GM23338 (cell line): ENCODE results near the gene NME3. TPM values are rescaled to one million over a fixed set of nuclear protein-coding genes. Genes with fewer than 3 reads are reported as not detected.

Source experiments
- ATAC-seq: fragments of 200-7000 bp; cut with Tn5 transposase; 3 replicates; pipeline ENCODE4 v1.9.1; 2020
- DNase-seq: peaks from one replicate; pipeline ENCODE4 v3.0.0-alpha.2; 2015; ENCODE audit warnings: low spot score
- H2AFZ ChIP-seq: fragments of 200-600 bp; sonication (generic); 2 replicates; pipeline ENCODE4 v1.8.0; 2016; ENCODE audit warnings: antibody characterized with exemption, mild to moderate bottlenecking, moderate library complexity
- H3F3A ChIP-seq: fragments of 200-600 bp; sonication (generic); replicated peaks from 2 replicates; pipeline ENCODE4 v1.8.0; 2017; ENCODE audit warnings: antibody characterized with exemption, mixed run types, low read depth
- H3K27ac ChIP-seq: fragments of 200-600 bp; sonication (generic); 2 replicates; pipeline ENCODE4 v1.6.1; 2016; ENCODE audit warnings: low read depth
- H3K27me3 ChIP-seq: fragments of 200-600 bp; sonication (generic); 2 replicates; pipeline ENCODE4 v1.8.0; 2016; ENCODE audit warnings: mild to moderate bottlenecking, mixed run types, moderate library complexity; ENCODE audit not compliant: insufficient read depth
- H3K36me3 ChIP-seq: fragments of 200-600 bp; sonication (generic); 2 replicates; pipeline ENCODE4 v1.8.0; 2016; ENCODE audit warnings: mild to moderate bottlenecking; ENCODE audit not compliant: insufficient read depth
- H3K4me1 ChIP-seq: fragments of 200-600 bp; sonication (generic); 2 replicates; pipeline ENCODE4 v1.8.0; 2016; ENCODE audit warnings: mild to moderate bottlenecking, moderate library complexity; ENCODE audit not compliant: insufficient read depth
- H3K4me2 ChIP-seq: fragments of 200-600 bp; sonication (generic); 2 replicates; pipeline ENCODE4 v1.7.1; 2017; ENCODE audit warnings: mixed run types
- H3K4me3 ChIP-seq: fragments of 200-600 bp; sonication (generic); 2 replicates; pipeline ENCODE4 v1.6.1; 2016; ENCODE audit warnings: mixed run types
- H3K79me2 ChIP-seq: fragments of 200-600 bp; sonication (generic); replicated peaks from 2 replicates; pipeline ENCODE4 v1.8.0; 2017; ENCODE audit warnings: mild to moderate bottlenecking; ENCODE audit not compliant: insufficient read depth
- H3K9me2 ChIP-seq: fragments of 200-600 bp; sonication (generic); 2 replicates; pipeline ENCODE4 v1.8.0; 2017; ENCODE audit not compliant: insufficient read depth
- H4K20me1 ChIP-seq: fragments of 200-600 bp; sonication (generic); replicated peaks from 2 replicates; pipeline ENCODE4 v1.8.0; 2017; ENCODE audit warnings: mild to moderate bottlenecking; ENCODE audit not compliant: insufficient read depth
- H3K27ac Mint-ChIP-seq: 2 replicates; pipeline ENCODE4 v1.8.0; 2020; ENCODE audit warnings: inconsistent platforms, mild to moderate bottlenecking, moderate library complexity, mixed read lengths
- H3K27me3 Mint-ChIP-seq: 3 replicates; pipeline ENCODE4 v1.8.0; 2022; ENCODE audit warnings: low read depth, mild to moderate bottlenecking, moderate library complexity, mixed read lengths, inconsistent platforms; ENCODE audit not compliant: insufficient read depth, poor library complexity
- H3K36me3 Mint-ChIP-seq: 3 replicates; pipeline ENCODE4 v1.8.0; 2021; ENCODE audit warnings: low read depth, mild to moderate bottlenecking, inconsistent platforms, moderate library complexity, mixed read lengths
- H3K4me1 Mint-ChIP-seq: 3 replicates; pipeline ENCODE4 v1.8.0; 2020; ENCODE audit warnings: mild to moderate bottlenecking, inconsistent platforms, mixed read lengths
- H3K4me3 Mint-ChIP-seq: 3 replicates; pipeline ENCODE4 v1.8.0; 2021; ENCODE audit warnings: moderate library complexity, mild to moderate bottlenecking, inconsistent platforms, mixed read lengths
- H3K9me3 Mint-ChIP-seq: 3 replicates; pipeline ENCODE4 v1.8.0; 2020; ENCODE audit warnings: moderate library complexity, mild to moderate bottlenecking, inconsistent platforms, mixed read lengths
- JUNB ChIP-seq: IDR thresholded peaks from one replicate; pipeline ENCODE4 v1.6.1; 2016; ENCODE audit warnings: antibody characterized with exemption; ENCODE audit not compliant: unreplicated experiment
- ZNF331 ChIP-seq: fragments of 250-450 bp; sonication (Bioruptor Pico); IDR thresholded peaks from 2 replicates; pipeline ENCODE4 v1.5.0; 2020; ENCODE audit warnings: low read depth, mild to moderate bottlenecking, moderate library complexity
- polyA plus RNA-seq: library from polyadenylated mRNA; unstranded; fragments of >200 nt; fragmentation: Nextera tagmentation; extraction: Ambion mirVana; gene quantifications from 2 replicates; pipeline ENCODE4 v1.2.1, GENCODE V29; 2016
- total RNA-seq: library from RNA; depleted of rRNA; stranded (reverse); fragments of >200 nt; shearing (Covaris generic); gene quantifications from 2 replicates; pipeline ENCODE4 v1.2.3, GENCODE V29; 2014
- TF ChIP-seq, protein P1 (sequence below): fragments of 250-450 bp; sonication (Bioruptor Pico); IDR thresholded peaks from 2 replicates; pipeline ENCODE4 v1.5.0; 2020; ENCODE audit warnings: mild to moderate bottlenecking, moderate library complexity
- TF ChIP-seq, protein P2 (sequence below): IDR thresholded peaks from 2 replicates; pipeline ENCODE4 v1.6.1; 2016; ENCODE audit warnings: antibody characterized with exemption
- TF ChIP-seq, protein P3 (sequence below), 2 experiments: fragments of 200-600 bp in 1 of 2; sonication (generic) in 1 of 2; conservative IDR thresholded peaks; 2 replicates each; pipeline versions ENCODE4 v1.5.1 to v1.6.1; 2016 to 2017; ENCODE audit warnings: antibody characterized with exemption in 2 of 2, low read depth in 2 of 2, mild to moderate bottlenecking in 2 of 2, moderate library complexity in 1 of 2

The NME3 gene
- total and polyA plus RNA-seq, 2 experiments from 2014 or later: 95.3 to 130 TPM

DNA sequence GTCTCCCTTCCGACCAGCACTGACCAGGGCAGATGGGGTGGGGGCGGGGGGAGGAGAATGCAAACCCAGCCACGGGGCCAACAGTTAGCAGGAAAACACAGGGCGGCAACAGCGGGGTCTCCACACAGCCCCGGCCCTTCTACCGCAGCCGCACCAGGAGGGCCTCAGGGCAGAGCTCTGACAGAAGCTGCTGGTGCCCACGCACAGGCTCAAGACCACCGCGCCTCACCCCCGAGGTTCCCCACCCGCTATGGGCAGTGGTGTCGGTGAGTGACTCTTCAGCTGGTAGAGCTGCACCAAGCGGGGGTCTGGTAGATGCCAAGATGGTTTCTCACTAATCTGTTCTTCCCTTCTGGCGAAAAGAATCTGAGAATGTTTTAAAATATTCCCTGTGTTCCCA lies 39.2 kb upstream of the NME3 start:
- Mint-ChIP-seq H3K9me3 (peaks cover 8% of the 10 kb centered on the region; the same call in 2 of the 3 replicates), H3K4me1 (no peaks in the 10 kb centered on the region), H3K36me3 (peaks cover 30% of the 10 kb centered on the region), H3K27ac (no peak overlapping the region), H3K4me3 (no peak overlapping the region), H3K27me3 (peaks cover 4% of the 10 kb centered on the region)
- DNase-seq (no peak), ATAC-seq (no peak)
- Histone ChIP-seq H3K36me3 (no peaks in the 10 kb centered on the region), H3K27ac (no peak overlapping the region), H3K79me2 (no peaks in the 10 kb centered on the region; the same call in 1 of the 2 replicates), H2AFZ (no peak overlapping the region), H3K4me3 (no peak overlapping the region), H3K9me2 (no peaks in the 10 kb centered on the region), H4K20me1 (no peaks in the 10 kb centered on the region; the same call in 1 of the 2 replicates), H3K4me2 (no peak overlapping the region), H3K27me3 (no peaks in the 10 kb centered on the region), H3K4me1 (no peaks in the 10 kb centered on the region), H3F3A (no peaks in the 10 kb centered on the region; the same call in 1 of the 2 replicates)
- TF ChIP-seq, protein P1, sequence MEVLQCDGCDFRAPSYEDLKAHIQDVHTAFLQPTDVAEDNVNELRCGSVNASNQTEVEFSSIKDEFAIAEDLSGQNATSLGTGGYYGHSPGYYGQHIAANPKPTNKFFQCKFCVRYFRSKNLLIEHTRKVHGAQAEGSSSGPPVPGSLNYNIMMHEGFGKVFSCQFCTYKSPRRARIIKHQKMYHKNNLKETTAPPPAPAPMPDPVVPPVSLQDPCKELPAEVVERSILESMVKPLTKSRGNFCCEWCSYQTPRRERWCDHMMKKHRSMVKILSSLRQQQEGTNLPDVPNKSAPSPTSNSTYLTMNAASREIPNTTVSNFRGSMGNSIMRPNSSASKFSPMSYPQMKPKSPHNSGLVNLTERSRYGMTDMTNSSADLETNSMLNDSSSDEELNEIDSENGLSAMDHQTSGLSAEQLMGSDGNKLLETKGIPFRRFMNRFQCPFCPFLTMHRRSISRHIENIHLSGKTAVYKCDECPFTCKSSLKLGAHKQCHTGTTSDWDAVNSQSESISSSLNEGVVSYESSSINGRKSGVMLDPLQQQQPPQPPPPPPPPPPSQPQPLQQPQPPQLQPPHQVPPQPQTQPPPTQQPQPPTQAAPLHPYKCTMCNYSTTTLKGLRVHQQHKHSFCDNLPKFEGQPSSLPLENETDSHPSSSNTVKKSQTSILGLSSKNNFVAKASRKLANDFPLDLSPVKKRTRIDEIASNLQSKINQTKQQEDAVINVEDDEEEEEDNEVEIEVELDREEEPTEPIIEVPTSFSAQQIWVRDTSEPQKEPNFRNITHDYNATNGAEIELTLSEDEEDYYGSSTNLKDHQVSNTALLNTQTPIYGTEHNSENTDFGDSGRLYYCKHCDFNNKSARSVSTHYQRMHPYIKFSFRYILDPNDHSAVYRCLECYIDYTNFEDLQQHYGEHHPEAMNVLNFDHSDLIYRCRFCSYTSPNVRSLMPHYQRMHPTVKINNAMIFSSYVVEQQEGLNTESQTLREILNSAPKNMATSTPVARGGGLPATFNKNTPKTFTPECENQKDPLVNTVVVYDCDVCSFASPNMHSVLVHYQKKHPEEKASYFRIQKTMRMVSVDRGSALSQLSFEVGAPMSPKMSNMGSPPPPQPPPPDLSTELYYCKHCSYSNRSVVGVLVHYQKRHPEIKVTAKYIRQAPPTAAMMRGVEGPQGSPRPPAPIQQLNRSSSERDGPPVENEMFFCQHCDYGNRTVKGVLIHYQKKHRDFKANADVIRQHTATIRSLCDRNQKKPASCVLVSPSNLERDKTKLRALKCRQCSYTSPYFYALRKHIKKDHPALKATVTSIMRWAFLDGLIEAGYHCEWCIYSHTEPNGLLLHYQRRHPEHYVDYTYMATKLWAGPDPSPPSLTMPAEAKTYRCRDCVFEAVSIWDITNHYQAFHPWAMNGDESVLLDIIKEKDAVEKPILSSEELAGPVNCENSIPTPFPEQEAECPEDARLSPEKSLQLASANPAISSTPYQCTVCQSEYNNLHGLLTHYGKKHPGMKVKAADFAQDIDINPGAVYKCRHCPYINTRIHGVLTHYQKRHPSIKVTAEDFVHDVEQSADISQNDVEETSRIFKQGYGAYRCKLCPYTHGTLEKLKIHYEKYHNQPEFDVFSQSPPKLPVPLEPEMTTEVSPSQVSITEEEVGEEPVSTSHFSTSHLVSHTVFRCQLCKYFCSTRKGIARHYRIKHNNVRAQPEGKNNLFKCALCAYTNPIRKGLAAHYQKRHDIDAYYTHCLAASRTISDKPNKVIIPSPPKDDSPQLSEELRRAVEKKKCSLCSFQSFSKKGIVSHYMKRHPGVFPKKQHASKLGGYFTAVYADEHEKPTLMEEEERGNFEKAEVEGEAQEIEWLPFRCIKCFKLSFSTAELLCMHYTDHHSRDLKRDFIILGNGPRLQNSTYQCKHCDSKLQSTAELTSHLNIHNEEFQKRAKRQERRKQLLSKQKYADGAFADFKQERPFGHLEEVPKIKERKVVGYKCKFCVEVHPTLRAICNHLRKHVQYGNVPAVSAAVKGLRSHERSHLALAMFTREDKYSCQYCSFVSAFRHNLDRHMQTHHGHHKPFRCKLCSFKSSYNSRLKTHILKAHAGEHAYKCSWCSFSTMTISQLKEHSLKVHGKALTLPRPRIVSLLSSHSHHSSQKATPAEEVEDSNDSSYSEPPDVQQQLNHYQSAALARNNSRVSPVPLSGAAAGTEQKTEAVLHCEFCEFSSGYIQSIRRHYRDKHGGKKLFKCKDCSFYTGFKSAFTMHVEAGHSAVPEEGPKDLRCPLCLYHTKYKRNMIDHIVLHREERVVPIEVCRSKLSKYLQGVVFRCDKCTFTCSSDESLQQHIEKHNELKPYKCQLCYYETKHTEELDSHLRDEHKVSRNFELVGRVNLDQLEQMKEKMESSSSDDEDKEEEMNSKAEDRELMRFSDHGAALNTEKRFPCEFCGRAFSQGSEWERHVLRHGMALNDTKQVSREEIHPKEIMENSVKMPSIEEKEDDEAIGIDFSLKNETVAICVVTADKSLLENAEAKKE (CRISPR knock-in tag): no peak
- TF ChIP-seq, protein P2, sequence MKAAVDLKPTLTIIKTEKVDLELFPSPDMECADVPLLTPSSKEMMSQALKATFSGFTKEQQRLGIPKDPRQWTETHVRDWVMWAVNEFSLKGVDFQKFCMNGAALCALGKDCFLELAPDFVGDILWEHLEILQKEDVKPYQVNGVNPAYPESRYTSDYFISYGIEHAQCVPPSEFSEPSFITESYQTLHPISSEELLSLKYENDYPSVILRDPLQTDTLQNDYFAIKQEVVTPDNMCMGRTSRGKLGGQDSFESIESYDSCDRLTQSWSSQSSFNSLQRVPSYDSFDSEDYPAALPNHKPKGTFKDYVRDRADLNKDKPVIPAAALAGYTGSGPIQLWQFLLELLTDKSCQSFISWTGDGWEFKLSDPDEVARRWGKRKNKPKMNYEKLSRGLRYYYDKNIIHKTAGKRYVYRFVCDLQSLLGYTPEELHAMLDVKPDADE: no peak

DNA sequence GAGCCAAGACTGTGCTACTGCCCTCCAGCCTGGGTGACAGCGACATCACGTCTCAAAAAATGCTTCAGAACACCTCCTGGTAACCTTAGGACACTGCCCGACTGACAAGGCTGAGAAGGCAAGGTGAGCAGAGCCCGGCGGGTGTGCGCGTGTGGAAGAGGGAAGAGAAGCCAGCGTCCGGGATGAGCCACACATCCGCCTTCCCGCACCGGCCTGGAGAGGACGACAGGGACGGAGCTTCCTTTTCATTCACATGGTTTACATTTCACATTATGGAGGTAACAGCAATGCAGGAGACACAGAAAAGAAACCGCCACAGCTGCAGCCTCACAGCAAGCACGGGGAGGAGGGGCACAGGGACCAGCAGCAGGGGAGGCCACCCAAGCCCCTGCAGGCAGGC lies 38.8 kb upstream of the NME3 start:
- H3K27me3 ChIP-seq: no peaks in the 10 kb centered on the region
- no peak overlapping the region for H3K27ac Mint-ChIP-seq
- no peak overlapping the region for H3K27ac ChIP-seq
- ATAC-seq (no peak), DNase-seq (no peak)
- H4K20me1 ChIP-seq: no peaks in the 10 kb centered on the region; the same call in 1 of the 2 replicates
- no peak overlapping the region for H3K4me3 Mint-ChIP-seq
- H3K9me3 Mint-ChIP-seq: peaks cover 9% of the 10 kb centered on the region; the same call in 2 of the 3 replicates
- H3F3A ChIP-seq: no peaks in the 10 kb centered on the region; the same call in 1 of the 2 replicates
- peaks cover 29% of the 10 kb centered on the region for H3K36me3 Mint-ChIP-seq
- no peaks in the 10 kb centered on the region for H3K4me1 Mint-ChIP-seq
- no peaks in the 10 kb centered on the region for H3K36me3 ChIP-seq
- no peak overlapping the region for H3K4me2 ChIP-seq
- H2AFZ ChIP-seq: no peak overlapping the region
- H3K79me2 ChIP-seq: no peaks in the 10 kb centered on the region; the same call in 1 of the 2 replicates
- peaks cover 4% of the 10 kb centered on the region for H3K27me3 Mint-ChIP-seq
- H3K4me1 ChIP-seq: no peaks in the 10 kb centered on the region
- no peaks in the 10 kb centered on the region for H3K9me2 ChIP-seq
- H3K4me3 ChIP-seq: no peak overlapping the region
- TF ChIP-seq, protein P3, sequence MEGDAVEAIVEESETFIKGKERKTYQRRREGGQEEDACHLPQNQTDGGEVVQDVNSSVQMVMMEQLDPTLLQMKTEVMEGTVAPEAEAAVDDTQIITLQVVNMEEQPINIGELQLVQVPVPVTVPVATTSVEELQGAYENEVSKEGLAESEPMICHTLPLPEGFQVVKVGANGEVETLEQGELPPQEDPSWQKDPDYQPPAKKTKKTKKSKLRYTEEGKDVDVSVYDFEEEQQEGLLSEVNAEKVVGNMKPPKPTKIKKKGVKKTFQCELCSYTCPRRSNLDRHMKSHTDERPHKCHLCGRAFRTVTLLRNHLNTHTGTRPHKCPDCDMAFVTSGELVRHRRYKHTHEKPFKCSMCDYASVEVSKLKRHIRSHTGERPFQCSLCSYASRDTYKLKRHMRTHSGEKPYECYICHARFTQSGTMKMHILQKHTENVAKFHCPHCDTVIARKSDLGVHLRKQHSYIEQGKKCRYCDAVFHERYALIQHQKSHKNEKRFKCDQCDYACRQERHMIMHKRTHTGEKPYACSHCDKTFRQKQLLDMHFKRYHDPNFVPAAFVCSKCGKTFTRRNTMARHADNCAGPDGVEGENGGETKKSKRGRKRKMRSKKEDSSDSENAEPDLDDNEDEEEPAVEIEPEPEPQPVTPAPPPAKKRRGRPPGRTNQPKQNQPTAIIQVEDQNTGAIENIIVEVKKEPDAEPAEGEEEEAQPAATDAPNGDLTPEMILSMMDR (conservative IDR thresholded peaks at IDR 0.05; ENCODE audit: low read depth in 2 of 2): no peak
- TF ChIP-seq, protein P2: no peak
- TF ChIP-seq ZNF331 (CRISPR knock-in tag) (no peak), JUNB (no peak)
